Measurements from ENCODE around the gene NNT.
"Not testable (repeated sequence)": the region's sequence is repeated elsewhere in the genome, so short reads cannot be mapped to it uniquely, and the experiment has no call there.

NNT gene

GRCh38 chr5:43691893-43692292 is 88.9 kb downstream of the NNT start:
- Histone ChIP-seq H3K4me1 (ENCODE audit: insufficient read depth, low read length) (no peaks in the 10 kb centered on the region), H3K9ac (ENCODE audit: low read depth, low read length) (no peak overlapping the region), H3K27me3 (ENCODE audit: insufficient read depth, low read length, poor library complexity) (no peaks in the 10 kb centered on the region), H3K36me3 (ENCODE audit: insufficient read depth, low read length) (peaks cover 54% of the 10 kb centered on the region), H3K4me2 (ENCODE audit: insufficient read depth, low read length) (no peak overlapping the region), H3K79me2 (ENCODE audit: insufficient read depth, low read length) (peaks cover 3% of the 10 kb centered on the region), H4K20me1 (ENCODE audit: insufficient read depth, low read length) (no peaks in the 10 kb centered on the region), H3K4me3 (ENCODE audit: low read depth in 1 of 2, low read length in 2 of 2) (no peak overlapping the region), H2AFZ (ENCODE audit: low read depth, low read length) (no peak overlapping the region), H3K27ac (ENCODE audit: low read length) (no peak overlapping the region), H3K9me3 (ENCODE audit: insufficient read depth, low read length, severe bottlenecking) (peaks cover 20% of the 10 kb centered on the region)
- ATAC-seq (ENCODE audit: insufficient read depth, low read depth) (no peak), DNase-seq (no peak)
- TF ChIP-seq, protein P1, sequence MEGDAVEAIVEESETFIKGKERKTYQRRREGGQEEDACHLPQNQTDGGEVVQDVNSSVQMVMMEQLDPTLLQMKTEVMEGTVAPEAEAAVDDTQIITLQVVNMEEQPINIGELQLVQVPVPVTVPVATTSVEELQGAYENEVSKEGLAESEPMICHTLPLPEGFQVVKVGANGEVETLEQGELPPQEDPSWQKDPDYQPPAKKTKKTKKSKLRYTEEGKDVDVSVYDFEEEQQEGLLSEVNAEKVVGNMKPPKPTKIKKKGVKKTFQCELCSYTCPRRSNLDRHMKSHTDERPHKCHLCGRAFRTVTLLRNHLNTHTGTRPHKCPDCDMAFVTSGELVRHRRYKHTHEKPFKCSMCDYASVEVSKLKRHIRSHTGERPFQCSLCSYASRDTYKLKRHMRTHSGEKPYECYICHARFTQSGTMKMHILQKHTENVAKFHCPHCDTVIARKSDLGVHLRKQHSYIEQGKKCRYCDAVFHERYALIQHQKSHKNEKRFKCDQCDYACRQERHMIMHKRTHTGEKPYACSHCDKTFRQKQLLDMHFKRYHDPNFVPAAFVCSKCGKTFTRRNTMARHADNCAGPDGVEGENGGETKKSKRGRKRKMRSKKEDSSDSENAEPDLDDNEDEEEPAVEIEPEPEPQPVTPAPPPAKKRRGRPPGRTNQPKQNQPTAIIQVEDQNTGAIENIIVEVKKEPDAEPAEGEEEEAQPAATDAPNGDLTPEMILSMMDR (IDR thresholded peaks at IDR 0.05; ENCODE audit: borderline replicate concordance, extremely low read depth, low read length, poor library complexity, severe bottlenecking), result no peak
- TF ChIP-seq EZH2 (IDR thresholded peaks at IDR 0.05; ENCODE audit: borderline replicate concordance, low read depth, low read length, severe bottlenecking), result no peak

DNA sequence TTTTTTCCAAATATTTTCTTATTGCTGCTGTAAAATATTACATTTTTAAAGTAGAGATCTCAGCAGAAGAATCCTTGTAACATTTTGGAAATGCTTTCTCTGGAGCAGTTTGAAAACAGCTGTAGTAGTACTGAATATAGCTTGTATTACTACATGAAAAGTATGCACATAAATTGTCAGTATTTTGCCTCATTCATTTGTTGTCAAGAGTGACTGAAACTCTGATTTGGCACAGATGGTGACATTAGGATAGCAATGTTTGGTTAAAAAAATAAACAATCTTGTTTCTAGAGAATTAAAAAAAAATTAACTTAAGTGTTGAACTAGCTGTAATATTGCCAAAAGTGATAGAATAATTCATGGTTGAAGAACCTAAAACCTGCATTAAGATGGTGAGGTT is 90.4 kb downstream of the NNT start:
- H3K9ac ChIP-seq (ENCODE audit: low read depth, low read length), result no peak overlapping the region
- H3K4me1 ChIP-seq (ENCODE audit: insufficient read depth, low read length), result no peaks in the 10 kb centered on the region
- no peak overlapping the region for H2AFZ ChIP-seq (ENCODE audit: low read depth, low read length)
- peaks cover 3% of the 10 kb centered on the region for H3K79me2 ChIP-seq (ENCODE audit: insufficient read depth, low read length)
- H3K27me3 ChIP-seq (ENCODE audit: insufficient read depth, low read length, poor library complexity), result no peaks in the 10 kb centered on the region
- no peak overlapping the region for H3K4me3 ChIP-seq (ENCODE audit: low read depth in 1 of 2, low read length in 2 of 2)
- peaks cover 56% of the 10 kb centered on the region for H3K36me3 ChIP-seq (ENCODE audit: insufficient read depth, low read length)
- TF ChIP-seq EZH2 (IDR thresholded peaks at IDR 0.05; ENCODE audit: borderline replicate concordance, low read depth, low read length, severe bottlenecking), result no peak
- TF ChIP-seq, protein P1 (IDR thresholded peaks at IDR 0.05; ENCODE audit: borderline replicate concordance, extremely low read depth, low read length, poor library complexity, severe bottlenecking), result no peak
- no peak for DNase-seq
- no peak for ATAC-seq (ENCODE audit: insufficient read depth, low read depth)
- H3K27ac ChIP-seq (ENCODE audit: low read length), result no peak overlapping the region
- H4K20me1 ChIP-seq (ENCODE audit: insufficient read depth, low read length), result no peaks in the 10 kb centered on the region
- H3K9me3 ChIP-seq (ENCODE audit: insufficient read depth, low read length, severe bottlenecking), result peaks cover 20% of the 10 kb centered on the region
- H3K4me2 ChIP-seq (ENCODE audit: insufficient read depth, low read length), result no peak overlapping the region

DNA sequence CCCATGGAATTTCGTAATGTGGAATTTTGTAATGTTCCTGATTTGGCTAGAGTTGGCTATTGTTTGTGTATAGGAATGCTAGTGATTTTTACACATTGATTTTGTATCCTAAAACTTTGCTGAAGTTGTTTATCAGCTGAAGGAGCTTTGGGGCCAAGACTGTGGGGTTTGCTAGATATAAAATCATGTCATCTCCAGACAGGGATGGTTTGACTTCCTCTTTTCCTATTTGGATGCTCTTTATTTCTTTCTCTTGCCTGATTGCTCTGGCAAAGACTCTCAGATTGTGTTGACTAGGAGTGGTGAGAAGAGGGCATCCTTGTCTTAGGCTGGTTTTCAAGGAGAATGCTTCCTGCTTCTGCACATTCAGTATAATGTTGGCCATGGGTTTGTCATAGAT is 91.0 kb downstream of the NNT start:
- Histone ChIP-seq H3K4me2 (ENCODE audit: insufficient read depth, low read length) (no peak overlapping the region), H3K27me3 (ENCODE audit: insufficient read depth, low read length, poor library complexity) (no peaks in the 10 kb centered on the region), H3K27ac (ENCODE audit: low read length) (no peak overlapping the region), H3K9me3 (ENCODE audit: insufficient read depth, low read length, severe bottlenecking) (peaks cover 20% of the 10 kb centered on the region), H3K79me2 (ENCODE audit: insufficient read depth, low read length) (peaks cover 3% of the 10 kb centered on the region), H4K20me1 (ENCODE audit: insufficient read depth, low read length) (no peaks in the 10 kb centered on the region), H3K4me1 (ENCODE audit: insufficient read depth, low read length) (no peaks in the 10 kb centered on the region), H2AFZ (ENCODE audit: low read depth, low read length) (no peak overlapping the region), H3K4me3 (ENCODE audit: low read depth in 1 of 2, low read length in 2 of 2) (no peak overlapping the region), H3K9ac (ENCODE audit: low read depth, low read length) (no peak overlapping the region), H3K36me3 (ENCODE audit: insufficient read depth, low read length) (peaks cover 53% of the 10 kb centered on the region)
- ATAC-seq (ENCODE audit: insufficient read depth, low read depth), result no peak
- DNase-seq, result no peak
- no peak for TF ChIP-seq EZH2 (IDR thresholded peaks at IDR 0.05; ENCODE audit: borderline replicate concordance, low read depth, low read length, severe bottlenecking)
- TF ChIP-seq, protein P1 (IDR thresholded peaks at IDR 0.05; ENCODE audit: borderline replicate concordance, extremely low read depth, low read length, poor library complexity, severe bottlenecking), result no peak

GRCh38 chr5:43696444-43696843 is 93.5 kb downstream of the NNT start:
- not testable (repeated sequence) for H3K4me2 ChIP-seq (ENCODE audit: insufficient read depth, low read length); H2AFZ ChIP-seq (ENCODE audit: low read depth, low read length); H4K20me1 ChIP-seq (ENCODE audit: insufficient read depth, low read length); H3K4me3 ChIP-seq (ENCODE audit: low read depth in 1 of 2, low read length in 2 of 2); H3K27ac ChIP-seq (ENCODE audit: low read length); H3K27me3 ChIP-seq (ENCODE audit: insufficient read depth, low read length, poor library complexity); H3K9ac ChIP-seq (ENCODE audit: low read depth, low read length); H3K4me1 ChIP-seq (ENCODE audit: insufficient read depth, low read length); H3K79me2 ChIP-seq (ENCODE audit: insufficient read depth, low read length); ATAC-seq (ENCODE audit: insufficient read depth, low read depth)
- Histone ChIP-seq H3K9me3 (ENCODE audit: insufficient read depth, low read length, severe bottlenecking) (peaks cover 20% of the 10 kb centered on the region), H3K36me3 (ENCODE audit: insufficient read depth, low read length) (peaks cover 58% of the 10 kb centered on the region)
- peak; percentile 23 for DNase-seq

All from DND-41 (cell line).